Smooth muscle cell (in vitro differentiated cells): ENCODE results near the gene ERF. TPM values are rescaled to one million over a fixed set of nuclear protein-coding genes. Genes with fewer than 3 reads are reported as not detected.

Experiments used
- DNase-seq: peaks from one replicate; lab custom pipeline; 2025; ENCODE audit not compliant: unreplicated experiment; lab: John Stamatoyannopoulos, UW
- H2AFZ ChIP-seq: fragments of 200-600 bp; sonication (generic); 2 replicates; pipeline ENCODE4 v1.6.0; 2016; ENCODE audit warnings: antibody characterized with exemption, low read depth, mild to moderate bottlenecking
- H3F3A ChIP-seq: fragments of 200-600 bp; sonication (generic); 2 replicates; pipeline ENCODE4 v1.6.0; 2017; ENCODE audit warnings: antibody characterized with exemption, low read depth
- H3K27ac ChIP-seq: fragments of 200-600 bp; sonication (generic); 2 replicates; pipeline ENCODE4 v1.5.1; 2016; ENCODE audit warnings: low read depth, mild to moderate bottlenecking
- H3K27me3 ChIP-seq: fragments of 200-600 bp; sonication (generic); 2 replicates; pipeline ENCODE4 v1.6.1; 2016; ENCODE audit warnings: low read depth, mild to moderate bottlenecking
- H3K36me3 ChIP-seq: fragments of 200-600 bp; sonication (generic); 2 replicates; pipeline ENCODE4 v1.5.1; 2016; ENCODE audit warnings: low read depth
- H3K4me1 ChIP-seq: fragments of 200-600 bp; sonication (generic); 2 replicates; pipeline ENCODE4 v1.5.1; 2016; ENCODE audit warnings: low read depth
- H3K4me2 ChIP-seq: fragments of 200-600 bp; sonication (generic); 2 replicates; pipeline ENCODE4 v1.6.0; 2016; ENCODE audit warnings: mild to moderate bottlenecking
- H3K4me3 ChIP-seq: fragments of 200-600 bp; sonication (generic); 2 replicates; pipeline ENCODE4 v1.5.1; 2016; ENCODE audit warnings: mild to moderate bottlenecking
- H3K79me2 ChIP-seq: fragments of 200-600 bp; sonication (generic); 2 replicates; pipeline ENCODE4 v1.6.0; 2016; ENCODE audit warnings: low read depth, mild to moderate bottlenecking
- H3K9ac ChIP-seq: fragments of 200-600 bp; sonication (generic); 2 replicates; pipeline ENCODE4 v1.6.0; 2016; ENCODE audit warnings: low read depth
- H3K9me3 ChIP-seq: fragments of 200-600 bp; sonication (generic); replicated peaks from 2 replicates; pipeline ENCODE4 v1.5.1; 2016; ENCODE audit warnings: low read depth
- H4K20me1 ChIP-seq: fragments of 200-600 bp; sonication (generic); 2 replicates; pipeline ENCODE4 v1.6.0; 2016; ENCODE audit warnings: low read depth
- WGBS: methylation state at CpG from one replicate; pipeline ENCODE4 v1.1.7; 2016; ENCODE audit warnings: low lambda C conversion rate; 5-methylcytosine and 5-hydroxymethylcytosine counted together
- polyA plus RNA-seq: library from polyadenylated mRNA; unstranded; fragments of >200 nt; fragmentation: Nextera tagmentation; extraction: Ambion mirVana; gene quantifications from 2 replicates; pipeline ENCODE4 v1.2.1, GENCODE V29; 2016
- total RNA-seq: library from RNA; depleted of rRNA; stranded (reverse); fragments of >200 nt; gene quantifications from 2 replicates; pipeline ENCODE4 v1.2.3, GENCODE V29; 2014
- TF ChIP-seq, protein P1 (sequence below): fragments of 200-600 bp; sonication (generic); IDR thresholded peaks from 2 replicates; pipeline ENCODE4 v1.5.1; 2017; ENCODE audit warnings: borderline replicate concordance, mild to moderate bottlenecking, antibody characterized with exemption; ENCODE audit not compliant: insufficient read depth, poor library complexity, severe bottlenecking

Gene ERF
- total and polyA plus RNA-seq, 2 experiments from 2014 or later = 14.9 to 20.5 TPM

DNA sequence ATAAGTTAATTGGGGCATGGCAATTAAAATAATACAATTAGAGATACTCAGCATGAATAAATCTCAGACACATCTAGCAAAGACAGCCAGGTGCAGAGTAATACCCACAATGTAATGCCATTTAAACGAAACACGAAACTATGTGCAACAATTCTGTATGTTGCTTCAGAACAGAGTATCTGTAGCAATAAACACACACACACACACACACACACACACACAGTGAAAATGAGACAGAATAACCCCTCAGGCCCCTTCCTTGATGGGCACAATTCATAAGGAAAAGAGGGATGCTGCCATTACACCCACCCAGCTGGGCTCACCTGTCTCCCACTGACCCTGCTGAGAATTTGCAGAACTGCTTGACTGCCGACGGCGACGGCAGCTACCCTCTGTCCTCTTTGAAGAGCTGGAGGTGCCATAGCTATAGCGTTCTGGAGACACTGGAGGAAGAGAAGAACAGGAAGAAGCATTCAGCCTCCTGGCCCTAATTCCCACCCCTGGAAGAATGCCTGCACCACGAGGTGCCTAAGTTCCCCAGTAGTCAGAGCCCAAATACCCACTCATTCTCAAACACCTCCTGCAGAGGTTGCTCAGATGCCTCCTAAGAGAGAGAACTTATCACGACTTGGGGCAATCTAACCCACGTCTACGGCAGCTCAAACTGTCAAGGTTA, 40.0 kb downstream of the ERF start:
- no peaks in the 10 kb centered on the region for H3K27me3 ChIP-seq
- peaks cover 20% of the 10 kb centered on the region for H3K4me1 ChIP-seq
- no peak overlapping the region for H2AFZ ChIP-seq
- no peak overlapping the region for H3K4me3 ChIP-seq
- no peaks in the 10 kb centered on the region for H3K9me3 ChIP-seq
- WGBS = 94% methylated on average over 11 of the region's 11 CpGs
- DNase-seq = no peak
- peaks cover 16% of the 10 kb centered on the region for H3F3A ChIP-seq
- no peak overlapping the region for H3K9ac ChIP-seq
- H3K36me3 ChIP-seq = no peaks in the 10 kb centered on the region
- TF ChIP-seq, protein P1, sequence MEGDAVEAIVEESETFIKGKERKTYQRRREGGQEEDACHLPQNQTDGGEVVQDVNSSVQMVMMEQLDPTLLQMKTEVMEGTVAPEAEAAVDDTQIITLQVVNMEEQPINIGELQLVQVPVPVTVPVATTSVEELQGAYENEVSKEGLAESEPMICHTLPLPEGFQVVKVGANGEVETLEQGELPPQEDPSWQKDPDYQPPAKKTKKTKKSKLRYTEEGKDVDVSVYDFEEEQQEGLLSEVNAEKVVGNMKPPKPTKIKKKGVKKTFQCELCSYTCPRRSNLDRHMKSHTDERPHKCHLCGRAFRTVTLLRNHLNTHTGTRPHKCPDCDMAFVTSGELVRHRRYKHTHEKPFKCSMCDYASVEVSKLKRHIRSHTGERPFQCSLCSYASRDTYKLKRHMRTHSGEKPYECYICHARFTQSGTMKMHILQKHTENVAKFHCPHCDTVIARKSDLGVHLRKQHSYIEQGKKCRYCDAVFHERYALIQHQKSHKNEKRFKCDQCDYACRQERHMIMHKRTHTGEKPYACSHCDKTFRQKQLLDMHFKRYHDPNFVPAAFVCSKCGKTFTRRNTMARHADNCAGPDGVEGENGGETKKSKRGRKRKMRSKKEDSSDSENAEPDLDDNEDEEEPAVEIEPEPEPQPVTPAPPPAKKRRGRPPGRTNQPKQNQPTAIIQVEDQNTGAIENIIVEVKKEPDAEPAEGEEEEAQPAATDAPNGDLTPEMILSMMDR = no peak
- H3K4me2 ChIP-seq = no peak overlapping the region
- peaks cover 45% of the 10 kb centered on the region for H3K79me2 ChIP-seq
- no peak overlapping the region for H3K27ac ChIP-seq
- H4K20me1 ChIP-seq = peaks cover 40% of the 10 kb centered on the region

DNA sequence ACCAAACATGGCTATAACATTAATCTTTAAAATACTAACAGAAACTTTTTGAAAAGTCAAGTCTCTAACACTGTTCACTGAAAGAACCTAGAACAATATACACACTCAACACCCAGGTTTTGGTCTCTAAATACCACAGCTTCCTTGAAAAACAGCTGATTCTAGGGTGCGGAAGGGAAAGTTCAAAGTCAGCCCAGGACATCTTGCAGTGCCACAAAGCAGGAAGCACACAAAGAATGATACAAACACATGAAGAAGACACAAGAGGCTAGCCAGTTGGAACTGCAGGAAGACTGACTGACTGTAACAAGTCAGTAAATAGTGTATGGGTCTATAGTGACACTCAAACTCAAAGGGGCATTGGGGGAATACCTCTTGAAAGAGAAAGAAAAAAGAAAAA, 42.0 kb downstream of the ERF start:
- H2AFZ ChIP-seq = no peak overlapping the region
- H3K27me3 ChIP-seq = no peaks in the 10 kb centered on the region
- H3K9me3 ChIP-seq = no peaks in the 10 kb centered on the region
- H3K4me2 ChIP-seq = no peak overlapping the region
- 97% methylated on average over 1 of the region's 1 CpG for WGBS
- peaks cover 45% of the 10 kb centered on the region for H3K79me2 ChIP-seq
- H4K20me1 ChIP-seq = peaks cover 40% of the 10 kb centered on the region
- H3K4me1 ChIP-seq = peaks cover 10% of the 10 kb centered on the region
- no peaks in the 10 kb centered on the region for H3F3A ChIP-seq
- TF ChIP-seq, protein P1 = no peak
- H3K36me3 ChIP-seq = no peaks in the 10 kb centered on the region
- H3K27ac ChIP-seq = no peak overlapping the region
- DNase-seq = no peak
- H3K4me3 ChIP-seq = no peak overlapping the region
- no peak overlapping the region for H3K9ac ChIP-seq

DNA sequence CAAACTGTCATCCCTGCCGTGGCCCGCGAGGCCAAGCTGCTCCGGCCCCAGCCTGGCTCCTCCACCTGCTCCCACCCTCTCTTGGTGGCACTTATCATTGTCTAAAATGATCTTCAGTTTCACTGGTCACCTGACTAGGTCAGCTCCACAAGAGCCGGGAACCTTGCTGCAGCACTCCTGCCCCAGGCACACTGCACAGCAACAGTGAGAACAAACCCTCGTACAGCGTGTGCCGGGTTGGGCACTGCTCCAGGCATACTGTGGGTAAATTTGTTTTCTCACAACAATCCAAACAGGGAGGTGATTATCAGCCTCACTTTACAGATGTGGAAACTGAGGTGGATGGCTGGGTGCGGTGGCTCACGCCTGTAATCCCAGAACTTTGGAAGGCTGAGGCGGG, 46.3 kb downstream of the ERF start:
- DNase-seq = no peak
- no peaks in the 10 kb centered on the region for H3K9me3 ChIP-seq
- H3K9ac ChIP-seq = no peak overlapping the region
- WGBS = 95% methylated on average over 11 of the region's 11 CpGs
- no peaks in the 10 kb centered on the region for H3F3A ChIP-seq
- no peaks in the 10 kb centered on the region for H3K4me1 ChIP-seq
- no peak overlapping the region for H3K4me2 ChIP-seq
- H3K4me3 ChIP-seq = no peak overlapping the region
- no peaks in the 10 kb centered on the region for H3K27me3 ChIP-seq
- peaks cover 14% of the 10 kb centered on the region for H3K79me2 ChIP-seq
- no peak overlapping the region for H2AFZ ChIP-seq
- TF ChIP-seq, protein P1 = no peak
- H4K20me1 ChIP-seq = peaks cover 22% of the 10 kb centered on the region
- no peaks in the 10 kb centered on the region for H3K36me3 ChIP-seq
- peak overlapping the region; percentile 86 for H3K27ac ChIP-seq

DNA sequence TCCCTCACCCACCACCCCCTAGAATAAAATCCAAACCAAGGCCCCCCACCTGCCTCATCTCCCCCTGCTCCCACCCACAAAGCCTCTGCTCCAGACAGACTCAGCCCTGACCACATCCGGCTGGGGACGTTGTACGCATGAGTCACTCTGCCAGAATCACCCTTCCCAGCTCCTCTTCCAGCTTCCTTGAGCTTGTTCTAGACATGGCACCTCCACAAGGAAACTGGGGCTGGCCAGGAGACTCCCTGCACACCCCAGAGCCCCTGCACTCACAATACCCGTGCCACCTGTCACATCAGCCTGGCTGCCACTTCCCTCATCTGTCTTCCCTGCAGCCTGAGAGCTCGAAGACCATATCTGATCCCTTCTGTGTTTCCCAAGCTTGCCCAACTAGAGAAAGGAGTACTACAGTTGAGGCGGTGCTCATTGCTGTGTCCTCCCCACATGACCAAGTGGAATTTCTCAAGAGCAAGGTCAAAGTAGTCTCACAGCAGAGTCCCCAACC, 47.1 kb downstream of the ERF start:
- peak overlapping the region; percentile 86 for H3K27ac ChIP-seq
- 45% methylated on average over 6 of the region's 6 CpGs for WGBS
- H3F3A ChIP-seq = no peaks in the 10 kb centered on the region
- H3K9me3 ChIP-seq = no peaks in the 10 kb centered on the region
- H3K27me3 ChIP-seq = no peaks in the 10 kb centered on the region
- H4K20me1 ChIP-seq = peaks cover 23% of the 10 kb centered on the region
- no peak overlapping the region for H2AFZ ChIP-seq
- no peak overlapping the region for H3K4me3 ChIP-seq
- no peak overlapping the region for H3K9ac ChIP-seq
- no peak for DNase-seq
- peak overlapping the region; percentile 61 for H3K4me2 ChIP-seq
- peaks cover 9% of the 10 kb centered on the region for H3K79me2 ChIP-seq
- H3K4me1 ChIP-seq = no peaks in the 10 kb centered on the region
- TF ChIP-seq, protein P1 = no peak
- no peaks in the 10 kb centered on the region for H3K36me3 ChIP-seq
